SIG-M5 (cell line): ENCODE results near the gene SYVN1.
A peak's percentile ranks its signal among the peaks of the same experiment; 100 is the strongest.
"Not testable (repeated sequence)": the region's sequence is repeated elsewhere in the genome, so short reads cannot be mapped to it uniquely, and the experiment has no call there.

Experiments
- DNase-seq: peaks from one replicate; lab custom pipeline; 2025; lab: John Stamatoyannopoulos, UW

Gene SYVN1

DNA sequence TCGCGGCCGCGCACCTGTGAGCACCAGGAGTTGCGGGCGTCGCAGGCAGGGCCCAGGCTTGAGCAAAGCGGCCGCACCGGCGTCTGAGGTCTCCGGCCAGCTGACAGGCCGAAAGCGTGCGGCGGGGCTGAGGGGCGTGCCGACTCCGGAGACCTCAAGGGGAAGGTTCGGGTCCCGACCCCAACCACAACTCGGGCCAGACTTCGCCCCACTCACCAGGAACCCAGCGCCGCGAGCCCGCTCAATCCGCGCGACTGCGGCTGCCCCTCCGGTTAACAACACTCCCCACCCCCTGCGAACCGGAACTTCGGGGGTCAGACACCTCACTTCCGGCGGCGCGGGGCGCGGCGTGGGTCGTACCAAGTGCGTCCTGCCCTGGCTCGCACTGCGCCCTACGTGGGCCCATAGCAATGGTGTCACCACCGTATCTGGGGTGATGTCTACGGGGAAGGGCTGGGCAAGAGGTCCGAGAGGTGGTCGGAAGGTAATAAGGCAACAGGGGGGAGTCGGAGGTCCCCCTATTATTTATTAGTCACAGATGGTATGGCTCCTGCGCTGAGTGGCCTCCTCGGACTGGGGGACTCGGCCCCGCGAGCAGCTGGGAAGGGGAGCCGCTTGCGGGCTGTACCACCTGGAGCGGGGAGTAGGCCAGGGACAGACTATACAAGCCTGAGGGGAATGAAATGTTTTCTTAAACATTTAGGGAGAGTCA, at the start of gene SYVN1:
SYVN1 (minus strand) TSS at position 280 of the 712 bp plus-strand sequence. CDS start 918 bp downstream, outside the sequence.
- DNase-seq, result peak; percentile 21

DNA sequence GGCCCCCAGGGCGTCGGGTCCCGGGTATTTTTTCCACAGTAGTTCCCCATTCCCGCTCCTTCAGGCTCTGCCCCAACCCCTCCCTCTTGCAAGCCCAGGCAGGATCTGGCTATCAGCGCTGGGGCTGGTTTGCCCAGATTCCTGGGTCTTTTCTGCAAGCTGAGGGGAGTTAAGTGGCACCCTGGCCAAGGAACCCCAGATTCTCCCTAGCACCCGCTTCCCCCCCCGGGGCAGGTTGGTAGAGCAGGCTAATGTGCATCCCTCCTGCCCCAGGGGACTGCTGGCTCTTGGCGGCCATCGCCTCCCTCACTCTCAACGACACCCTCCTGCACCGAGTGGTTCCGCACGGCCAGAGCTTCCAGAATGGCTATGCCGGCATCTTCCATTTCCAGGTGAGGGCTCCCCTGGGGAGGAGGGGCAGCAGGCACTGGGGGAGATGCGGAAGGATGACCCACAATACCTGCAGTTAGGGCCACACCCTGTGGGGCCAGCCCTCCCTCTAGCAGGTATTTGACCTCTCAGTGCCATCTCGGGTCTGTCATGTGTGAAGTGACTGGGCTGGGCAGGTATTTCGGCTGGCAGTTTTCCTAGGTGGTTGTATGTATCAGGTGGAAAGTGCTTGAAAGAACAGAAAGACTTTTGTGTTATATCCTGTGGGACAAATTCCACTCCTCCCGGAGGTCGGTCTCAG, 49.0 kb upstream of the SYVN1 start:
- no peak for DNase-seq

DNA sequence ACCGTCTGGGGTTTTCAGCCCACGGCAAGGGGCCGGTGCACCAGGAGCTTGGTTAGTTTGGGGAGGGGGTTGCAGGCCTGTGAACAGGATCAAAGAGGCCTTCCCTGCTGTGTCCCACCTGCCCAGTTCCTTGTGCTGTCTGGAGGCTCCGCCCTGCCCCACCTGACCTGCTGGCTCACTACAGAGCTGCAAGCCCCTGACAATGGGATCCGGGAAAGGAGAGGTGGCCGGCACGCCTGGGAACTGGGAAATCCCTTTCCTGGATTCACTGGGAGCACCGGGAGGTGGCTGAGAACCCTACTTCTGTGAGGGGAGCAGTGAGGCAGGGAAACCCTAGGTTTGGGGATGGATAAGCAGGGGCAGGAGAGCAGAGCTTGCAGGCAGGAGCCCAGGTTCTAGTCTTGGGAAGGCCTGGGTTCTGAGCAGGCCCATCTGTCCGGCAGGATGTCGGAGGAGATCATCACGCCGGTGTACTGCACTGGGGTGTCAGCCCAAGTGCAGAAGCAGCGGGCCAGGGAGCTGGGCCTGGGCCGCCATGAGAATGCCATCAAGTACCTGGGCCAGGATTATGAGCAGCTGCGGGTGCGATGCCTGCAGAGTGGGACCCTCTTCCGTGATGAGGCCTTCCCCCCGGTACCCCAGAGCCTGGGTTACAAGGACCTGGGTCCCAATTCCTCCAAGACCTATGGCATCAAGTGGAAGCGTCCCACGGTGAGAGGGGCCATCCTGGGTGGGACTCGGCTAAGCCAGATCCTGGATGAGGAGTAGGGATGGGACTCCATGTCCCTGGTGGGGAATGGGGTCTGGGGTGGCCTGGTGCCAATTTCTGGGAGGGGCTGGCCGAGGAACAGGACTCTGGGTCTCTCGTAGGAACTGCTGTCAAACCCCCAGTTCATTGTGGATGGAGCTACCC, 48.2 kb upstream of the SYVN1 start:
- DNase-seq, result no peak

DNA sequence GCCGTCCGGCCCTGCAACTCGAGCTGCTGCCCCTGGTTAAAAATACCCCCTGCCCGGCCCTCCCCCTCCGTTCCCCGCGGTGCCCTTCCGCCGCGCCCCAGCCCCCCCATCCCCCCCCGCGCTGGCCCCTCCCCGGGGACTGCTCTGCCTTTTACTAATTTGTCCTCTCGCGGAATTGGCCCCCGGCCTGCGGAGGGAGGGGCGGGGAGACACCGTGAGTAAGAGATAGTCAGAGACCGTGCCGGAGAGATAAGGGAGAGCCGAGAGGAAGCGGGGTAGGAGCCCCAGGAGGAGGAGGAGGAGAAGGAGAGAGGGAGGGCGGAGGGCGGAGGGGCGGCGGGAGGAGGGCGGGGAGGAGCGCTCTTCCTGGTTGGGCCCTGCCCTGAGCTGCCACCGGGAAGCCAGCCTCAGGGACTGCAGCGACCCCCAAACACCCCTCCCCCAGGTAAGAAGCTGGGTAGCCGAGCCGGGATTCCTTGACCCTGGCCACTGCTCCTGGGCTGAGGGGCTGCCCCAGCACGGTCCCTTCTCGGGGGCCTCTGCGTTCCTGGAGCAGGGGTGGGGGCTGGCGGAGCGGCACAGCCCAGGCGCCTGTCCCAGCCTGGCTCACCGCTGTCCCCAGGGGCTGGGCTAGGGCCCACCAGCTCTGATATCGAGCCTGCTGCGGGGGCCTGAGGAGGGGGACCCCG, 47.4 kb upstream of the SYVN1 start, which contains the start of gene CAPN1:
CAPN1 (plus strand) TSS at position 360 of the 689 bp plus-strand sequence. CDS start 774 bp downstream, outside the sequence.
- DNase-seq, result peak; percentile 71

DNA sequence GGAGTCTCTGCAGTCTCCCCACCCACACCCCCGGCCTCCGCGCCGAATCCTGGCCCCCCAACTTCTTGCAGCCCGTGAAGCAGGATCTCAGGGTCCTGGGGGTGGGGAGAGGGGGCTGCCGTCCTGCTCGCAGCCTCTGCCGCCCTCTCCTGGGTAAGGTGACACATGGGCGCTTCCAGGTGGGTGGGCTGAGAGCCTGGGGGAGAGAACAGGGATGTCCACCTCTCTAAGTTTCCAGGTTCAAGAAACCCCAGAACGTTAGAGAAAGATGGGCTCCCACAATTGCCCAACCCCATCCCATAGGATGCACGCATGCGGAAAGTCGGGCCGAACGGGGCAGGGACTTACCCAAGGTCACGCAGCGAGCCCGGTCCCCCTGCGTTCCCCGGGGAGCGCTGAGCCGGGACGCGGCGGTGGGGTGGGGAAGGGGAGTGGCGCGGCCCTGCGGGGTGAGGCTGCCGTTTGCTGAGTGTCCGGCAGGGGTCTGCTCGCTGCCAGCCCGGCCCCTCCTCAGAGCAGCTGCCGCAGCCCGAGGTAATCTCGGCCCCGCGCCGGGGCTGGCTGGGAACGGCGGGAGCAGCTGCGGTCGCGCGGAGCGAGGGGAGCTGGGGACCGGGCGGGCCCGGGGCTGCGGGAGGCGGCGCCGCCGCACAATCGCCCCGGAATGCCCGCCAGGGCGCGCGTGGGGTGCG, 46.7 kb upstream of the SYVN1 start:
- no peak for DNase-seq

DNA sequence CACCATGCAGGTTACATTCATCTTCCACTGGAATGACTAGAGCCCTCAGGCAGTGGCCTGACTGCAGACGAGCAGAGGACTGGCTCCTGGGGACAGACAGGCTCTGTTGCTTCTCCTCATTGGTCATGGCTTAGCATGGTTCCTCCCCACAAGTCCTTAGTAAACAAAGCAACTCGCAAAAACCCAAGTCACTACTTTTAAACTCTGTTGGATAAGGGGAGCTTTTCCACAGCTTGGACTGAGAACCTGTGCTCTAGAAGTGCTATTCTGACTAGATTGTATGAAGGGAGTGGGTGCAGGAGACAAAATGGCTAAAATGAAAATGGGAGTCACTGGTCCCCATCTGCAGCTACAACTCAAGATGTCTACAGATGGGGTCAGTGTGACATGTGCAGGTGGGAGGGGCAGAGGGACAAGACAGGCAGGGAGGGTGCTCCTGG, 40.3 kb upstream of the SYVN1 start:
- DNase-seq, result not testable (repeated sequence)

DNA sequence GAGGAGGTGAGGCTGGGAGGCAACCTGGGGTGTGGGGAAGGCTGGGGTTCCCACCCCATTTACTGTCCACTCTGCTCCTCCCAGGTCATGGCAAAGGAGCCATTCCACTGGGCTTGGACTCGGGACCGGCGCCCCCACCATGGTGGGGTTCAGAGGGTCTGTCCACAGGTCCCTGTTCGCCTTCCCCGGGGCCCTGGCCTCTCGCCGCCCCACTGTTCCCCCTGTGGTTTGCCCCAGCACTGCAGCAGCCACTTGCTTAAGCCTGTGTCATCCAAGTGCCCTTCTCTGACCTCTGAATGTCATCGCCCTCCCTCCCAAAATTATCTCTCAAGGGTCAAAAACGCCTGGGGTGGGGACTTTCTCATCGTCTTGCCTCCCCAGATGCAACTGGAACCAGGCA, 38.3 kb upstream of the SYVN1 start:
- DNase-seq, result no peak

DNA sequence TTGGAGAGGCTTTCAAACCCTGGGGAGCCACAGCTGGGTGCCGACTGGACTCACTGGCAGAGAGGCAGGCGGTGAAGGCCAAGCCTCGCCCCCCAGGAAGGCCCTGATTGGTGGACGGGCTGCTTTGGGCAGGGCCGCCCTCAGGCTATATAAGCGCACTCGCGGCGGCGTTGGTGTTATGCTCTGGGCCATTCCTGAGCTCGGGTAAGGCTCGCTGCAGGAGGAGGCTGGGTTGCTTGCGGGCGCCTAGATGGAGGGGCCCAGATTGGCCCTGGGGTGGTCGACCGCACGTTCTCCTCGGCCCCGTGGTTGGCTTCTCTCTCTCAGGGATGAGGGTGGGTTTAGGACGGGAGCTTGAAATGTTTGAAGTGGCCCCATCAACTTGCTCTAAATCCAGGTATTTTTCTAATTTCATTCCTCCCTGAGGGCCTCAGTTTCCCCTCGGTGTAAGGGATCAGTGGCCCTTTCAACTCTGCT, 35.8 kb upstream of the SYVN1 start, which contains the start of gene SPDYC:
SPDYC (plus strand) TSS at position 176 of the 477 bp plus-strand sequence. CDS start 1,125 bp downstream, outside the sequence.
- DNase-seq, result no peak

DNA sequence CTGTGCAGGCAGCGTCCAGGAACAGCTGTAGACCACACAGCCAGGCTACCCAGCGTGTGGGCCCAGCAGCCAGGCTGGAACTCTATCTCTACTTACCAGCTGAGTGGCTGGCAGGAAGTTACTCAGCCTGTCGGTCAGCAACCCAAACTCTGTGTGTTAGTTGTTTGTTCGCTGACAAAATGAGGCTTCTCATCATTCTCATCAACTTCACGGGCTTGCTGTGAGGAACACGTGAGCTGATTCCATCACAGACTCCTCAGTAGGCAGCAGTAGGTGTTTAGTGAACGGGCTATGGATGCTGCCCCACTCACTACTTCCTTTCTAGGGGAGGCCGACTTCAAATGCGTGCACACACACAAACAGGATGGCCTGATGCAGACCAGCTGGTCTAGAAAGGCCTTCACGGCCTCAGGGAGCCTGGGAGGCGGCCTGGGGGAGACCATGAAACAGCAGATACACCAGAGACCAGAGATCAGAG, 34.9 kb upstream of the SYVN1 start:
- no peak for DNase-seq

DNA sequence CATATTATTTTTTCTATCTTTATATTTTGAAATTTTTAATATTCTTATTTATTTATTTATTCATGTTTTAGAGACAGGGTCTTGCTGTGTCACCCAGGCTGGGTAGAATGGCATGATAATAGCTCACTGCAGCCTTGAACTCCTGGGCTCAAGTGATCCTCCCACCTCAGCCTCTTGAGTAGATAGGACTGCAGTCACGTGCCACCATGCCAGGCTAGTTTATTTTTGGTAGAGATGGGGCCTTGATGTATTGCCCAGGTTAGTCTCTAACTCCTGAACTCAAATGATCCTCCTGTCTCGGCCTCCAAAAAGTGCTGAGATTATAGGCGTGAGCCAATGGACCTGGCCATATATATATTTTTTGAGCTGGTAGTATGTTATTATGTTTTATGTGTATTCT, 33.3 kb upstream of the SYVN1 start:
- no peak for DNase-seq

DNA sequence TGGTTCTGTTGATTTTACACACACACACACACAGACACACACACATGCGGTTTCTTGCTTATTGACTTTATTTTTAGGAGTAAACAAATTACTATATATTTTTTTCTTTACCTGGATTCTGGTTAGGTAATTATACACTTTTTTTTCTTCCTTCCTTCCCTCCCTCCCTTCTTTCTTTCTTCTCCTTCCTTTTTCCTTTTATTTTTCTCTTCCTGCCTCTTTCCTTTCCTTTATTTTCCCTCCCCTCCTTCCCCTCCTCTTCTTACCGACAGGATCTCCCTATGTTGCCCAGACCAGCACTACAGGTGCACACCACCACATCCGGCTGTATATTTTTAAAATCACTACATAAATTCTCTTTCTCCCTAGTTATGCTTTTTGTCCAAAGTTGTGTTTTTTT, 32.6 kb upstream of the SYVN1 start:
- DNase-seq, result no peak

DNA sequence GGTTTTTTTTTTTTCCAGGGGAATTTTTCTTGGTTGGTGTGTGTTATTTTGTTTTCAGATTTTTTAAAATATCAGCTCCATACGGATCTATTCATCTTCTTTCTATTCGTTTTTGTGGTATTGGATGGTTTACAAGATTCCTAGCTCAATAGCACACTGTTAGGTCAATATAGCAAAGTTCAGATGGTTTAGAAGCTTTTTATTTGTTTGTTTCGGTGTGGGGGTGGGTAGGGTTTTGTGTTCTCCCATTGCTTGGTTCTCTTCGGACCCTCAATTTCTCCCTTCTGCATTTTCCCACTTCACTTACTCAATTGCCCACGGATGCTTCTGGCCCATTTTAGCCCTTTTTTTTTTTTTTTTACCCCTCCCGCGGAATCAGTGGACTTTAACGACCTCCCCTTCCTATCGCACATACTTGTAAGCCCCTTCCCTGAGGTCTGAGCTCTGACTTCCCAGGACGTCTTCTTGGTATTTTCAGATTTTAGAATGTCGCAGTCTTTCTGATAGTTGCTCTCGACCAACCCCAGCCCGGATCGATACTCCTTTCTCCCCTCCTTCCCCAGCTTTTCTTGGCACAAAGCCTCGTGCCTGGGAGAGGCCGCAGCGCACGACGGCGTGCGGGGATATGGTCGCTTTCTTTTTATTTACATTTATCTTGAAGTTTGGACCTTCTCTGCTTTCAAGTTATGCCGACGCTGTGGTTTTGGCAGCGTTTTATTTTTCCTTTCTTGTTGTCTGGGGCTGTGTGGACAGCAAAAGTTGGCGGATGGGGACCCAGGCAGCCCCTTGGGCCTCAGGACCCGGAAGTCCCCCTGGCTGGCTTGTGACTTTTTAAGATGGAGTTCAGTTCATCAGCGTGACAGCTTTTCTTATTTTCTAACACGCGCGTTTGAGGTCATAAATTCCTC, 31.3 kb upstream of the SYVN1 start:
- DNase-seq, result no peak

DNA sequence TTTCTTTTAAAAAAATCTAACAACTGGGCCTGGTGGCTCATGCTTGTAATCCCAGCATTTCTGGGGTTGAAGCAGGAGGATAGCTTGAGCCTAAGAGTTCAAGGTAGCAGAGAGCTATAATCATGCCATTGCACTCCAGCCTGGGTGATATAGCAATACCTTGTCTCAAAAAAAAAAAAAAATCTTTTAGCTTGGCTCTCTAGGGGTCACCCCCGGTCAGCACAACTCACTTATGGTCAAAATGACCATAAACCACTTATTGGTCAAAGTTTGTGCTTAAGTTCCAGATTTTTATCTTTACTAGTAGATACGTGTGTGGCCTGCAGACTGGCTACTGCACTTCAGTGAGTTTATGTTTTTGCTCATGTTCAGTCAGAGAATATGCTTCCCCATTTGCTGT, 29.4 kb upstream of the SYVN1 start:
- DNase-seq, result no peak

DNA sequence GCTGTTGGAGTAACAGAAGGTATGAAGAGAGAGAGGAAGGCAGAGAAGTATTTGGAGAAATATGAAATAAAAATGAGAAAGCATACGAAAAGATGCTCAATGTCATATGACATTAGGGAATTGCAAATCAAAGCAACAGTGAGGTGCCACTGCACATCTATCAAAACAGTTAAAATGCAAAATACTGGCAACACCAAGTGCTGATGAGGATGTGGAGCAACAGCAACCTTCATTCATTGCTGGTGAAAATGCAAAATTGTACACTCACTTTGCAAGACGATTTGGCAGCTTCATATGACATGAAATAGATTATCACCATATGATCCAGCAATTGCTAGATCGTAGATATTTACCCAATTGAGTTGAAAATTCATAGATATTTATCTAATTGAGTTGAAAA, 26.3 kb upstream of the SYVN1 start:
- no peak for DNase-seq

DNA sequence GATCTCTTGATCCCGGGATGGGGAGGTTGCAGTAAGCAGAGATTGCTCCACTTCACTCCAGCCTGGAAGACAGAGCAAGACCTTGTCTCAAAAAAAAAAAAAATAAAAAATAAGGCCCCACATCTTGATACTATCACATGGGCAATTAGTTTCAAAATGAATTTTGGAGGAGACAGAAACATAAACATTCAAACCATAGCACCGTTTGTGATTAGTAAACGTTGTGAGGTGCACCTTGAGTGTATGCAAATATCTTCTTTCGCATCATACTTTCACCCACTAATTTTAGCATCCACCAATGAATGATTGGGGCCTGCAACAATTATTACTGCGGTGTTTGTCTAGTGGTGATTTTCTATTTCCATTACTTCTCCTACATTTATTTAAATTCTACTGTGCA, 24.7 kb upstream of the SYVN1 start:
- DNase-seq, result no peak

DNA sequence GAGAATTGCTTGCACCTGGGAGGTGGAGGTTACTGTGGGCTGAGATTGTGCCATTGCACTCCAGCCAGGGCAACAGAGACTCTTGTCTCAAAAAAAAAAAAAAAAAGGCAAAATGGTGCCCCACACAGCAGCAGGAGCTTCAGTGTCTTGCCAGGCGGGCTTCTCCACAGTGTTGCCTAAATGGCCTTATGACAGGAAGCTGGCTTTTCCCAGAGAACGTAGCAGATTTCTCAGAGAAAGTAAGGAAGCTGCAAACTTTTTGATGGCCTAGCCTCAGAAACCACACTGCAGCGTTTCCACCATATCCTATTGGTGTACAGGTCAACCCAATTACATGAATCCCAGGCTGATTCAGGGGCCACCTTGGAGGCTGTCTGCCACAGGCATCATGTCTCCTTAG, 23.0 kb upstream of the SYVN1 start:
- DNase-seq, result no peak

DNA sequence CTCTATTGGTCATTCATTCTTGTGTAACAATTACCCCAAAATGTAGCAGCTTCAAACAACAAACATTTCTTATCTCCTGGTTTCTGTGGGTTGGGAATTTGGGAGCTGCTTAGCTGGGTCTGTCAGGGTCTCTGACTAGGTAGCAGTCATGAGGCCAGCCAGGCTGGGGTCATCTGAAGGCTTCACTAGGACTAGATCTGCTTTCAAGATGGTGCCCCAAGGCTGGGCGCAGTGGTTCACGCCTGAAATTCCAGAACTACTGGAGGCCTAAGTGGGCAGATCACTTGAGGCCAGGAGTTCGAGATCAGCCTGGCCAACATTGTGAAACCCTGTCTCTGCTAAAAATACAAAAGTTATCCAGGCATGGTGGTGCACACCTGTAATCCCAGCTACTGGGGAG, 22.6 kb upstream of the SYVN1 start:
- no peak for DNase-seq

DNA sequence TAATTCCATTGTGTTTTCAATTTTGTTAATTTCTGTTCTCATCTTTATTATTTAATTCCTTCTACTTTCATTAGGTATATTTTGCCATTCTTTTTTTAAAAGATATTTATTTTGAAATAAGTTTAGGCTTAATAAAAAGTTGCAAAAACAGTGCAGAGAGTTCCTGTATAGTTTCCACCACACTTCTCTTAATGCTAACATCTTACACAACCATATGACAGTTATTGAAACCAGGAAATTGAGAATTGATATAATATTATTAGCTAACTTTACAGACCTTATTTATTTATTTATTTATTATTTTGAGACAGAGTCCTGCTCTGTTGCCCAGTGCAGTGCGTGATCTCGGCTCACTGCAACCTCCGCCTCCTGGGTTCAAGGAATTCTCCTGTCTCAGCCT, 21.9 kb upstream of the SYVN1 start:
- no peak for DNase-seq

DNA sequence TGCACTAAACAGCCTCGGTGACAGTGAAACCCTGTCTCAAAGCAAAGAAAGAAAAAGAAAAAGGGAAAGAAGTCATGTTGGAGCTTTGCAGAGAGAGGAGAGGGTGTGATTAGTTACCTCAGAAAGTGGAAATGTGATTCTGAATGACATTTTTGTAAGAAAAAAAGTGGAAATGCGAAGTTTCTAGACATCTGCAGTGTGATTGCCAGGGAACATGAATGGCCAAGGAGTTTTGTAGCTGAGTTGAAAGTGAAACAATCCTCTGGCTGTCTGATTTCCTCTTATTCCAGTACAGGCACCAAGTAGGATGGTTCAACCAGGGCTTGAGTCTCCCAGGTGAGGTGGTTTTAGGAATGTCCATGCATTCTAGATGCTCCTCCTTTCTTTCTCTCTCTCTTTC, 17.8 kb upstream of the SYVN1 start:
- no peak for DNase-seq
